Measurements from ENCODE around the gene ACADVL.

Gene ACADVL

DNA sequence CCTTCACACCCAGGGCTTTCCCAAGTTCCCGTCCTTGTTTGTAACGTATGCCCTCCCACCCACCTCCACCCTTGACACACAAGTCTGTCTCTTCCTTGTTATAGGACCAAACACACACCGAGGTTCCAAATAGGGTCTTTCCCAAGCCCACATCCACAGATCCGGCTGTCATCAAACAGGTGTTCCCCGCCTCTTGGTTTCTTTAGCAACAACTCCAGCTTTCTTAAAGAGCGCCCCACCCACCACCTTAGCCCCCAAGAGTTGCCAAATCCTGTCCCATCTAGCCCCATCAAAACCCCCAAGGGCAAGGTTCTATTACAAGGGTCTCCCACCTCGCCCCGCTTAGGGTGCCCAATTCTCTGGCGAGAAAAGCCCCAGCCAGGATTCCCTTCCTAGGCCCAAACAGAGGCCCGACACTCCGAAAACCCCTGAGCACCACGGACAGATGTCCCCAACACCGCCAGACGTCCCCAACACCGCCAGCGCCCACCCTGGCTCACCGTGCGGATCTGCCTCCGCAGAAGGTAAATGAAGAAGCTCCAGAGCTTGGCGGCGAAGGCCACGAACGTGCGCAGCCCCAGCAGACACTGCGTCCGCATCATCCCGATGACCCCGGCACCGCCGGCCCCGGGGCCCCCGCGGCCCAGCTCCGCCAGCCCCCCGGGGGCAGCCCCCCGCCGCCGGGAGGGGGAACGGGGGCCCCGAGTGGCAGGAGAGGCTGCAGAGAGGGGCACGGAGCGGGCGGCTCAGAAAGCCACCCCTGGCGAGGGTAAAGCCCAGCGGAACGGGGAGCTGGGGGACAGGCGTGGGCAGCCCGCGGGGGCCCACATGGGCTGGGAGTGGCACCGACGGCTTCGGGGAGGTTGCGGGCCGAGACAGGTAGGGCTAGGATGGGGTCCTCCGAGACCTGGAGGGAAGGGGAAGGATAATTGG lies 31.2 kb downstream of the ACADVL start:
- no peak for DNase-seq (ENCODE audit: low read depth in 1 of 2, low spot score in 1 of 2)

GRCh38 chr17:7251661-7252175 lies 32.0 kb downstream of the ACADVL start, which contains the start of gene CTDNEP1:
CTDNEP1 (minus strand) TSS chr17:7251734; CDS start chr17:7251296, 438 bp downstream.
- peak; percentile 98 to 100 for DNase-seq (ENCODE audit: low read depth in 1 of 2, low spot score in 1 of 2)

- peak; percentile 79 to 80 for DNase-seq (ENCODE audit: low read depth in 1 of 2, low spot score in 1 of 2)
These were observed 32.7 kb downstream of the ACADVL start, which contains the start of gene ELP5 for GRCh38 chr17:7252176-7253043. ELP5 (plus strand) TSS chr17:7252215; CDS start chr17:7252551, 336 bp downstream.

- no peak for DNase-seq (ENCODE audit: low read depth in 1 of 2, low spot score in 1 of 2)
These were observed 33.3 kb downstream of the ACADVL start for GRCh38 chr17:7253082-7253481.

DNA sequence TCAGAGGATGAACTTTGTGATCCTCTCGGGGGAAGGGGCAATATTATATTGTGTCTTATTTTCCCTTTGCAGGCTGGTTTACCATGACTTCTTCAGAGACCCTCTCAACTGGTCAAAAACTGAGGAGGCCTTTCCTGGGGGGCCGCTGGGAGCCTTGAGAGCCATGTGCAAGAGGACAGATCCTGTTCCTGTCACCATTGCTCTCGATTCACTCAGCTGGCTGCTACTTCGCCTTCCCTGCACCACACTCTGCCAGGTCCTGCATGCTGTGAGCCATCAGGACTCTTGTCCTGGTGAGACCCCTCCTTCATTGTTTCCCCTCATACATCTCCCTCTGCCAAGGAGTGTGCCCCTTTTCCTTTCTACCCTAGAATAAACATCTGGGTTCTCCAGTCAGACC lies 34.8 kb downstream of the ACADVL start:
- no peak for DNase-seq (ENCODE audit: low read depth in 1 of 2, low spot score in 1 of 2)

- DNase-seq (ENCODE audit: low read depth in 1 of 2, low spot score in 1 of 2) = no peak
These were observed 37.2 kb downstream of the ACADVL start for GRCh38 chr17:7256766-7257456.

GRCh38 chr17:7258731-7259554 lies 39.2 kb downstream of the ACADVL start:
- DNase-seq (ENCODE audit: low read depth in 1 of 2, low spot score in 1 of 2) = no peak

- DNase-seq (ENCODE audit: low read depth in 1 of 2, low spot score in 1 of 2) = no peak
These were observed 39.8 kb downstream of the ACADVL start for GRCh38 chr17:7259555-7259889.

DNA sequence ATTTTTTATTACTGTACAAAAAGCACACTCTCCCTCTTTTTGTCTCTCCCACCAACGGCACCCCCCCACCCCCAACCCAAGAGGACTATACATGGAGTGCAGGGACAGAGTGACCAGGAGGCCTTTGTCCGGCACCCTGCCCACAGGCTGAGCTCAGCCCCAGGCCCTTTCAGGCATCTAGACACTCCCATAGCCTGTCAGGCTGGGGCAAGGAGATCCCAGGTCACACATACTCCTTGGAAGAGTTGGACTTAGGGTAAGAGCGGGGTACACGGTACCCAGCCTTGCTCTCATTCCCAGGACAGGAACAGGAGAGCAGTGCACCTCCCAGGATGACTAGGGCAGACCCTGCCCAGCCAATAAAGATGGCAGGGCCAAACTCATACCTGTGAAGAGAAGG lies 40.4 kb downstream of the ACADVL start:
- no peak for DNase-seq (ENCODE audit: low read depth in 1 of 2, low spot score in 1 of 2)

DNA sequence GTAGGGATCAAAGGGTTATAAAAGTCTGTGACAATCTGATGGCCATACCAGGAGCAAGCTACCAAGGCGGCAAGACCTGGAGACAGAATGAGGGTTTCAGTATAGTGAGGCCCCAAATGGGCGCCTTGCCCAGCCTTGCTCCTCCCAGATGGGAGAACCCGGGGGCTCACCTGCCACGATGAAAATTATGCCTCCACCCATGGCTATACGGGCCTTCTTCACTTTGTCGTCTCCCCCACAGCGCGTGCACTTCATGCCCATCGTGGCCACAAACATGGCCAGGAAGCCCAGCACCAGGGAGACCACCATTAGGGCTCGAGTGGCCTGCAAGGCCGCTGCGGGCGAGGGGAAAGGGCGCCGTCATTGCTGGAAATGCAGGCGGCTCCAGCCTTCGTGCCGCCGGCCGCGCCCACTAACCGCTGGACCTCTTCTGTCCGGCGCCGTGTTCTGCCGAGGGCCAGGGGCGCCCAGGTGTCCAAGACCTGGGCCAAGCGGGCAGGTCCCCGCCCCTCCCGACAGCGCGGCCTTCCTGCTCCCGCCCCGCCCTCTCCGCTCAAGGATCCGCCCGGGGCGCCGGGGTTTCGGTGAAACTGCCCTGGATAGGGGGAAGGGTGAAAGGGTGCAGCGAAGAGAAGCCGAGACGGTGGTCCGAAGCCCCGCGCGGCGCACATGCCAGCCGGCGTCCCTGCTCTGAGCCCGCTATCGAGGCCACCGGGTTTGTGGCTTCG lies 41.1 kb downstream of the ACADVL start:
- no peak for DNase-seq (ENCODE audit: low read depth in 1 of 2, low spot score in 1 of 2)

- no peak for DNase-seq (ENCODE audit: low read depth in 1 of 2, low spot score in 1 of 2)
These were observed 41.8 kb downstream of the ACADVL start for GRCh38 chr17:7261379-7262191.

DNA sequence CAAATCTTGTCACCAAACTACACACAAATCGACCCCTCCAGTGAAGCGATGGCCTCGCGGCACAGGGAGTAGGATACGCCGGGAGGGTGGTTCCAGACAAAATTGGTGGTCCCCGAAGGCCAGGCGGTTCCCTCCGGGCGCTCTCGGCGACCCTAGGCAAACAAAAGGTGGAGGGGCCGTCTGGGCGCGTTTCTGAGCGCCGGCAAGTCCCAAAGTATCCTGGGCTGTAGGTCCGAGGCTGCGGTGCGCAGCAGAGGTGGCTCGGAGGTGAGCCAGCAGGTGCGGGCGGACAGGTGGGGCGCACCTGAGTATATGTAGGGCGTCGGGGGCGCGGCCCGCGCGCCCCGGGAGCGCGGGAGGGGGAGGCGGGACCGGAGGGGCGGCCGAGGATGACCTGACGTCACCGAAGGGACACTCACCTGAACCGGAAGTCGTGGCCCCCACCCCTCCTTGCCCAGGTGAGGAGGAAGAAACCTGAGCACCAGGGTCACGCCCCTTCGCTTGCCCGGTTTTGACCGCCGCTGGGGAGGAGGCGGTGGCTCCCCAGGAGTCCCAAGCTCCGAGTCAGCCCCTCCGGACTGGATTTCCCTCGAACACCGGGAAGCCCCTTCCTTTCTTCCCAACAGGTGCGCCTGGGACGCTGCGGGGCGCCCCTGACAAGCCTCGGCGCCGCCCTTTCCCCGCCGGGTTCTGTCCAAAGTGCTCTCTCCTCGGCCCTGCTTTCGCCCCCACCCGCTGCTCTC lies 42.6 kb downstream of the ACADVL start, which contains the start of gene CLDN7:
Gene CLDN7 (minus strand): TSS at position 287 of the 743 bp plus-strand sequence. CDS start 435 bp downstream, outside the sequence.
- DNase-seq (ENCODE audit: low read depth in 1 of 2, low spot score in 1 of 2) = no peak

- DNase-seq (ENCODE audit: low read depth in 1 of 2, low spot score in 1 of 2) = no peak
These were observed 43.4 kb downstream of the ACADVL start for GRCh38 chr17:7262935-7263800.

DNA sequence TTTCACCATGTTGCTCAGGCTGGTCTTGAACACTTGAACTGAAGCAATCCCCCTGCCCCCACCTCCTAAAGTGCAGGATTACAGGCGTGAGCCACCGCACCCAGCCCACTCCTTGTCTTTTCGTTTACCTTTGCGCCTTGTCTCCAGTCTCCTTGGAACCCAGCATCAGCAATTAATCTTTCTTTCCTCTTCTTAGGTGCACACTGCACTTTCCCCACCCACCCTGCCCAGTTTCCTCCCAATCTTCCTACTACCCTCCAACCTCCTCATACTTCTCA lies 44.0 kb downstream of the ACADVL start:
- DNase-seq (ENCODE audit: low read depth in 1 of 2, low spot score in 1 of 2) = no peak

GRCh38 chr17:7266784-7267183 lies 47.0 kb downstream of the ACADVL start:
- no peak for DNase-seq (ENCODE audit: low read depth in 1 of 2, low spot score in 1 of 2)

All from activated CD4-positive, alpha-beta T cell treated with anti-CD3 and anti-CD28 coated beads, Interleukin-2, amount 50 U/mL, for 24 hours (primary cell).